Smooth muscle cell (in vitro differentiated cells): Measurements from ENCODE around the gene AFF1. TPM values are rescaled to one million over a fixed set of nuclear protein-coding genes. Genes with fewer than 3 reads are reported as not detected.

ENCODE experiments used
- DNase-seq: peaks from one replicate; lab custom pipeline; 2025; ENCODE audit not compliant: unreplicated experiment; lab: John Stamatoyannopoulos, UW
- H2AFZ ChIP-seq: fragments of 200-600 bp; sonication (generic); 2 replicates; pipeline ENCODE4 v1.6.0; 2016; ENCODE audit warnings: antibody characterized with exemption, low read depth, mild to moderate bottlenecking
- H3F3A ChIP-seq: fragments of 200-600 bp; sonication (generic); 2 replicates; pipeline ENCODE4 v1.6.0; 2017; ENCODE audit warnings: antibody characterized with exemption, low read depth
- H3K27ac ChIP-seq: fragments of 200-600 bp; sonication (generic); 2 replicates; pipeline ENCODE4 v1.5.1; 2016; ENCODE audit warnings: low read depth, mild to moderate bottlenecking
- H3K27me3 ChIP-seq: fragments of 200-600 bp; sonication (generic); 2 replicates; pipeline ENCODE4 v1.6.1; 2016; ENCODE audit warnings: low read depth, mild to moderate bottlenecking
- H3K36me3 ChIP-seq: fragments of 200-600 bp; sonication (generic); 2 replicates; pipeline ENCODE4 v1.5.1; 2016; ENCODE audit warnings: low read depth
- H3K4me1 ChIP-seq: fragments of 200-600 bp; sonication (generic); 2 replicates; pipeline ENCODE4 v1.5.1; 2016; ENCODE audit warnings: low read depth
- H3K4me2 ChIP-seq: fragments of 200-600 bp; sonication (generic); 2 replicates; pipeline ENCODE4 v1.6.0; 2016; ENCODE audit warnings: mild to moderate bottlenecking
- H3K4me3 ChIP-seq: fragments of 200-600 bp; sonication (generic); 2 replicates; pipeline ENCODE4 v1.5.1; 2016; ENCODE audit warnings: mild to moderate bottlenecking
- H3K79me2 ChIP-seq: fragments of 200-600 bp; sonication (generic); 2 replicates; pipeline ENCODE4 v1.6.0; 2016; ENCODE audit warnings: low read depth, mild to moderate bottlenecking
- H3K9ac ChIP-seq: fragments of 200-600 bp; sonication (generic); 2 replicates; pipeline ENCODE4 v1.6.0; 2016; ENCODE audit warnings: low read depth
- H3K9me3 ChIP-seq: fragments of 200-600 bp; sonication (generic); replicated peaks from 2 replicates; pipeline ENCODE4 v1.5.1; 2016; ENCODE audit warnings: low read depth
- H4K20me1 ChIP-seq: fragments of 200-600 bp; sonication (generic); 2 replicates; pipeline ENCODE4 v1.6.0; 2016; ENCODE audit warnings: low read depth
- whole genome bisulfite sequencing: methylation state at CpG from one replicate; pipeline ENCODE4 v1.1.7; 2016; ENCODE audit warnings: low lambda C conversion rate; 5-methylcytosine and 5-hydroxymethylcytosine counted together
- polyA plus RNA-seq: library from polyadenylated mRNA; unstranded; fragments of >200 nt; fragmentation: Nextera tagmentation; extraction: Ambion mirVana; gene quantifications from 2 replicates; pipeline ENCODE4 v1.2.1, GENCODE V29; 2016
- total RNA-seq: library from RNA; depleted of rRNA; stranded (reverse); fragments of >200 nt; gene quantifications from 2 replicates; pipeline ENCODE4 v1.2.3, GENCODE V29; 2014
- TF ChIP-seq, protein P1 (sequence below): fragments of 200-600 bp; sonication (generic); IDR thresholded peaks from 2 replicates; pipeline ENCODE4 v1.5.1; 2017; ENCODE audit warnings: borderline replicate concordance, mild to moderate bottlenecking, antibody characterized with exemption; ENCODE audit not compliant: insufficient read depth, poor library complexity, severe bottlenecking

The AFF1 gene
- total and polyA plus RNA-seq, 2 experiments from 2014 or later = 6.6 to 17.7 TPM

GRCh38 chr4:87089368-87089767 is 154.6 kb downstream of the AFF1 start:
- 74% methylated on average over 3 of the region's 3 CpGs for WGBS
- H2AFZ ChIP-seq = no peak overlapping the region
- TF ChIP-seq, protein P1, sequence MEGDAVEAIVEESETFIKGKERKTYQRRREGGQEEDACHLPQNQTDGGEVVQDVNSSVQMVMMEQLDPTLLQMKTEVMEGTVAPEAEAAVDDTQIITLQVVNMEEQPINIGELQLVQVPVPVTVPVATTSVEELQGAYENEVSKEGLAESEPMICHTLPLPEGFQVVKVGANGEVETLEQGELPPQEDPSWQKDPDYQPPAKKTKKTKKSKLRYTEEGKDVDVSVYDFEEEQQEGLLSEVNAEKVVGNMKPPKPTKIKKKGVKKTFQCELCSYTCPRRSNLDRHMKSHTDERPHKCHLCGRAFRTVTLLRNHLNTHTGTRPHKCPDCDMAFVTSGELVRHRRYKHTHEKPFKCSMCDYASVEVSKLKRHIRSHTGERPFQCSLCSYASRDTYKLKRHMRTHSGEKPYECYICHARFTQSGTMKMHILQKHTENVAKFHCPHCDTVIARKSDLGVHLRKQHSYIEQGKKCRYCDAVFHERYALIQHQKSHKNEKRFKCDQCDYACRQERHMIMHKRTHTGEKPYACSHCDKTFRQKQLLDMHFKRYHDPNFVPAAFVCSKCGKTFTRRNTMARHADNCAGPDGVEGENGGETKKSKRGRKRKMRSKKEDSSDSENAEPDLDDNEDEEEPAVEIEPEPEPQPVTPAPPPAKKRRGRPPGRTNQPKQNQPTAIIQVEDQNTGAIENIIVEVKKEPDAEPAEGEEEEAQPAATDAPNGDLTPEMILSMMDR = no peak
- H3K27ac ChIP-seq = no peak overlapping the region
- no peaks in the 10 kb centered on the region for H4K20me1 ChIP-seq
- H3K4me2 ChIP-seq = no peak overlapping the region
- no peak overlapping the region for H3K4me3 ChIP-seq
- H3K9me3 ChIP-seq = no peaks in the 10 kb centered on the region
- H3K9ac ChIP-seq = no peak overlapping the region
- H3K4me1 ChIP-seq = peaks cover 17% of the 10 kb centered on the region
- no peak for DNase-seq
- peaks cover 4% of the 10 kb centered on the region for H3F3A ChIP-seq
- H3K27me3 ChIP-seq = no peaks in the 10 kb centered on the region
- H3K36me3 ChIP-seq = no peaks in the 10 kb centered on the region
- H3K79me2 ChIP-seq = no peaks in the 10 kb centered on the region

DNA sequence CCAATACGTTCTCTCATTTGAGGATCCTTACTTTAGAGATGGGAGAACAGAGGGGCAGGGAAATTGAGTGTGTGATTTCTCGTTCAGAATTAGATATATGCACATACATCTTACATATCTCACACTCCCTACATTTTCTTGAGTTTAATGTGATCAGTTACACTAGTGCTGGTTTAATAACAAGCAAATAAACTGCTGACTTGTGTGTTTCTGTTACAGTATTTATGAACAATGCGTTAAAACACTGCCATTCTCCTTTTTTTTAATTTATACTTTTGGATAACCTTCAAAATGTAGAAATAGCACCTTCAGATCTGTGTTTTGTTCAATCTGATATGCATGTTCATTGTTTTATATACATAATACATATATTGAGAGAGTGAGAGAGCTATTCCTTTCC is 155.5 kb downstream of the AFF1 start:
- Histone ChIP-seq H2AFZ (no peak overlapping the region), H3K4me1 (peaks cover 17% of the 10 kb centered on the region), H3K4me2 (no peak overlapping the region), H3K4me3 (no peak overlapping the region), H3K79me2 (no peaks in the 10 kb centered on the region), H3K36me3 (no peaks in the 10 kb centered on the region), H3F3A (peaks cover 4% of the 10 kb centered on the region), H3K9me3 (no peaks in the 10 kb centered on the region), H3K27ac (no peak overlapping the region), H3K27me3 (no peaks in the 10 kb centered on the region), H4K20me1 (no peaks in the 10 kb centered on the region), H3K9ac (no peak overlapping the region)
- TF ChIP-seq, protein P1 = no peak
- no peak for DNase-seq
- 96% methylated on average over 3 of the region's 3 CpGs for WGBS

DNA sequence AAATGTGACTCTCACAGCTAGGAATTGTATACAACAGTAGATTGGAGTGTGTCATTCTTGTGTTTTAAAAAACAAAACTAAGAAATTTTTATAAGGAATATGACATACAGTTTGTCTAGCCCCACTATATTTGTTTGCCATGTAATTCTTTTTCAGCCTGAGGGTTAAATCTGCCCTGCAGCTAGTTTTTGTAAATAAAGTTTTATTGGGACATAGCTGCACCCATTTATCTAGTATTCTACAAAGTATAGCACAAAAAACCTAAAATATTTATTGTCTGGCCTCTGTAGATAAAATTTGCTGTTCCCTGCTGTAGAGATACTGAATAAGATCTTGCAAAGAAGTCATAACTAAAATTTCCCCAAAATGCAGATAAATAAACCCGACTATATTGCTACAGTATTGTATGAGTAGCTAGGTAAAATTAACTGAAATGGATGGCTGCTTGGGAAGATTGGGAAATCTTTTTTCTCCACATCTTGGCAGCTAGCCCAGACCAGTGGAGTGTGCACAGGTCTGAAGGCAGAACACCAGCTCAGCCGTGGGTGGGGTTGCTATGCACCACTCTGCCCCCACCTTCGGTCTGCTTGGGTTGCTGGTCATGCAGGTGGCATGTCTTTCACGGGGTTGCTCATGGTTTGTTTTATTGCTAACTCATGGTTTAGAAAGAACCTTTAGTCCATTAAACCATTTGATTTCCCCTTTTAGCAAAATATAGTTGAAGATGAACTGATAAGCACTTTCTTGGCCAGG is 157.8 kb downstream of the AFF1 start:
- TF ChIP-seq, protein P1 = no peak
- DNase-seq = no peak
- Histone ChIP-seq H3K27me3 (no peaks in the 10 kb centered on the region), H3K4me2 (no peak overlapping the region), H4K20me1 (no peaks in the 10 kb centered on the region), H3F3A (no peaks in the 10 kb centered on the region), H3K4me1 (peaks cover 11% of the 10 kb centered on the region), H3K9me3 (no peaks in the 10 kb centered on the region), H2AFZ (no peak overlapping the region), H3K4me3 (no peak overlapping the region), H3K9ac (peak overlapping the region; percentile 53), H3K36me3 (no peaks in the 10 kb centered on the region), H3K27ac (peak overlapping the region; percentile 82), H3K79me2 (no peaks in the 10 kb centered on the region)
- WGBS = 51% methylated on average over 4 of the region's 4 CpGs
